HEK293T (cell line): ENCODE measurements around the gene ALPL.

Source experiments
- BHLHE40 ChIP-seq: fragments of 450-650 bp; IDR thresholded peaks from 2 replicates; pipeline ENCODE4 v1.6.1; 2016; ENCODE audit warnings: mild to moderate bottlenecking, moderate library complexity, borderline replicate concordance
- FOXA1 ChIP-seq: fragments of 450-650 bp; IDR thresholded peaks from 2 replicates; pipeline ENCODE4 v1.6.1; 2016; ENCODE audit warnings: mild to moderate bottlenecking
- HDGF ChIP-seq: fragments of 450-650 bp; IDR thresholded peaks from 2 replicates; pipeline ENCODE4 v1.6.1; 2017; ENCODE audit warnings: antibody characterized with exemption, borderline replicate concordance
- PKNOX1 ChIP-seq: fragments of 450-650 bp; IDR thresholded peaks from 2 replicates; pipeline ENCODE4 v1.6.1; 2016
- SP1 ChIP-seq: fragments of 450-650 bp; IDR thresholded peaks from 2 replicates; pipeline ENCODE4 v1.6.1; 2017

DNA sequence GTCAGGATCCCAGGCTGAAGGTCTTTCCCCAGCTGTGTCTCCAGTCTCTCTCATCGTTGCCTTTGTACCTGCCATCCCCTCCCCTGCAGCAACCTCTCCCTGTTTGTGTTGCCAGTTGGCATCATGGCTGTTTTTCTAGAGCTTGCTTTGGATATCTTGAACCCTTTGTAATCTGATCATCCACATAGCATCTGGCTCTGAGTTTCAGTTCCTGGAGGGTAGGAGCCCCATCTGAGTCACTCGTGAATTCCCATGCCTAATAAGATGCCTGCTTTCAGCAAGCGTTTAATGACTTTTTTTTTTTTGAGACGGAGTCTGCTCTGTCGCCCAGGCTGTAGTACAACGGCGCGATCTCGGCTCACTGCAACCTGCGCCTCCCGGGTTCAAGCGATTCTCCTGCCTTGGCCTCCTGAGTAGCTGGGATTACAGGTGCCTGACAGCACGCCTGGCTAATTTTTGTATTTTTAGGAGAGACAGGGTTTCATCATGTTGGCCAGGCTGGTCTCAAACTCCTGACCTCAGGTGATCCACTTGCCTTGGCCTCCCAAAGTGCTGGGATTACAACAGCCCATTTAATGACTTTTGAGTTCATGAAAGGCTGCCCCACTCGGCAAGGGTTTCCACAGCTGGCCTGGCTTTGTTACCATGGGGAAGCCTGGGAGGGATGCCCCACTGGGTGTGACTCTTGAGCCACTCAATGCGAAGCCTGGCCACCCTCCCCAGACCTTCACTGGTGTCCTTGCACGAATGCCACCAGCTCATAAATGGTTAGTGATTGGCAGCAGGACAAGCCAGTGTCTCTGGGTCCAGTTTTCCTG lies 11.9 kb downstream of the ALPL start:
- TF ChIP-seq FOXA1 (no peak), BHLHE40 (no peak), SP1 (no peak), HDGF (no peak), PKNOX1 (no peak)
